HL-60/S4 treated with retinoic acid at 250 ng/mL for 4 days and 3 days (cell line): ENCODE results near the gene CCDC191.

Experiments used
- in situ Hi-C: fragments of 300-500 bp; cut with MboI; formaldehyde crosslinking; loops from 2 replicates; pipeline ENCODE4 v1.7.0; 2022; ENCODE audit warnings: low sequenced_read_pairs

Gene CCDC191

GRCh38 chr3:114060906-114061655 lies 4.8 kb upstream of the CCDC191 start:
- in situ Hi-C loops, result no loop called here

- in situ Hi-C loops, result no loop called here
Measured at GRCh38 chr3:114058646-114059045, 2.3 kb upstream of the CCDC191 start.

GRCh38 chr3:114057011-114057347 lies 653 bp upstream of the CCDC191 start:
- in situ Hi-C loops, result no loop called here

GRCh38 chr3:114052216-114052615 lies 4.1 kb downstream of the CCDC191 start:
- in situ Hi-C loops, result no loop called here

- in situ Hi-C loops, result no loop called here
Measured at GRCh38 chr3:114043205-114043604, 13.1 kb downstream of the CCDC191 start.

- in situ Hi-C loops, result no loop called here
Measured at GRCh38 chr3:114035896-114036295, 20.4 kb downstream of the CCDC191 start.

GRCh38 chr3:114034787-114035545 lies 21.4 kb downstream of the CCDC191 start:
- in situ Hi-C loops, result no loop called here

GRCh38 chr3:114034211-114034610 lies 22.1 kb downstream of the CCDC191 start:
- in situ Hi-C loops, result no loop called here

- in situ Hi-C loops, result no loop called here
Measured at GRCh38 chr3:114033721-114034120, 22.6 kb downstream of the CCDC191 start.

- in situ Hi-C loops, result no loop called here
Measured at GRCh38 chr3:114026331-114026730, 30.0 kb downstream of the CCDC191 start.

- in situ Hi-C loops, result no loop called here
Measured at GRCh38 chr3:114025451-114025850, 30.9 kb downstream of the CCDC191 start.

GRCh38 chr3:114022145-114022802 lies 34.1 kb downstream of the CCDC191 start:
- in situ Hi-C loops, result no loop called here

- in situ Hi-C loops, result no loop called here
Measured at GRCh38 chr3:114020907-114021306, 35.4 kb downstream of the CCDC191 start.

GRCh38 chr3:114019486-114019885 lies 36.8 kb downstream of the CCDC191 start:
- in situ Hi-C loops, result no loop called here

- in situ Hi-C loops, result no loop called here
Measured at GRCh38 chr3:114014211-114014610, 42.1 kb downstream of the CCDC191 start.

- in situ Hi-C loops, result no loop called here
Measured at GRCh38 chr3:114011059-114011797, 45.1 kb downstream of the CCDC191 start.

GRCh38 chr3:114005481-114005880 lies 50.8 kb downstream of the CCDC191 start:
- in situ Hi-C loops, result no loop called here

GRCh38 chr3:113985541-113985940 lies 70.8 kb downstream of the CCDC191 start:
- in situ Hi-C loops, result no loop called here

GRCh38 chr3:113983544-113983943 lies 72.8 kb downstream of the CCDC191 start:
- in situ Hi-C loops, result no loop called here

- in situ Hi-C loops, result no loop called here
Measured at GRCh38 chr3:113981803-113982202, 74.5 kb downstream of the CCDC191 start.

- in situ Hi-C loops, result no loop called here
Measured at GRCh38 chr3:113979916-113980315, 76.4 kb downstream of the CCDC191 start.
